Measurements from ENCODE around the gene SIVA1. TPM values are rescaled to one million over a fixed set of nuclear protein-coding genes. Genes with fewer than 3 reads are reported as not detected.
A peak's percentile ranks its signal among the peaks of the same experiment; 100 is the strongest.

SIVA1 gene
- total and polyA plus RNA-seq, 2 of the 4 experiments (the other 2 are of a cell fraction), result 166 to 184 TPM

DNA sequence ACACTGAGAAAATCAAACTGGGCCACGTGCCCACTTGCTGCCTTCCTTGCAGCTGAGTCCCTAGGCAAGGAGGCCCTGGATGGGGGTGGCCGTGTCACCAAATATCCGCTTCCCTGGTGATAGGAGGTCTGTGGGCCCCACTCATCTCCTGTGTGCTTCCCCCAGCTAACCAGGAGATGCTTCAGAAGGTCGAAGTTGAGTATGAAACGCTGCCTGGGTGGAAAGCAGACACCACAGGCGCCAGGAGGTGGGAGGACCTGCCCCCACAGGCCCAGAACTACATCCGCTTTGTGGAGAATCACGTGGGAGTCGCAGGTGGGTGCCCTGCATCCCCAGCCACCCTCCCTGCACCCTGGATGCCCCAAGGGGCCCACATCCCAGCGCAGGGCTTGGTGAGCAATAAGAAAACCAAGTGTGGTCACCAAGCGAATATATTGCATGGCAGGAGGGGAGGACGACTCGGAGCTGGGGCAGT is 6.8 kb upstream of the SIVA1 start:
- DNase-seq, result no peak
- dilution Hi-C loops (cut with HindIII; ENCODE audit: low sequenced_read_pairs, unreplicated experiment), result no loop called here
- peak overlapping the region; percentile 67 for H2BK5ac ChIP-seq (ENCODE audit: low read depth, low read length, poor library complexity, severe bottlenecking)
- peaks cover 34% of the 10 kb centered on the region for H3K4me1 ChIP-seq (ENCODE audit: control insufficient read depth, insufficient read depth, low read length)
- H4K5ac ChIP-seq (ENCODE audit: low read depth, low read length), result peak overlapping the region; percentile 27
- ChIA-PET CTCF (no interaction called here), POLR2A (ENCODE audit: unreplicated experiment) (no interaction called here)
- no peak overlapping the region for H2BK20ac ChIP-seq (ENCODE audit: low read depth, low read length)
- H3K14ac ChIP-seq (replicated peaks; ENCODE audit: low read depth, low read length), result peak overlapping the region; percentile 83; the same call in 1 of the 2 replicates
- in situ Hi-C loops (cut with MboI; ENCODE audit: low sequenced_read_pairs), result no loop called here
- H2AFZ ChIP-seq (replicated peaks; ENCODE audit: low read length, poor library complexity), result peak overlapping the region; percentile 55
- peak overlapping the region; percentile 53; the same call in 1 of the 2 replicates for H3K23ac ChIP-seq (ENCODE audit: low read depth, low read length)
- no peak overlapping the region for H3K4me3 ChIP-seq (ENCODE audit: insufficient read depth, low read depth, low read length)
- H2AK9ac ChIP-seq (replicated peaks; ENCODE audit: low read depth, low read length, poor library complexity), result peak overlapping the region; percentile 23
- no peak for ATAC-seq (ENCODE audit: low read depth)
- no peaks in the 10 kb centered on the region for H3K79me1 ChIP-seq (ENCODE audit: low read depth in 1 of 2, low read length in 2 of 2)
- no peak overlapping the region for H2BK15ac ChIP-seq (ENCODE audit: low read depth, low read length)
- H3K36me3 ChIP-seq (ENCODE audit: control insufficient read depth, insufficient read depth, low read length), result peaks cover 7% of the 10 kb centered on the region
- H3K27ac ChIP-seq (ENCODE audit: insufficient read depth, low read length), result peak overlapping the region; percentile 19; the same call in 1 of the 2 replicates
- peak overlapping the region; percentile 27 to 57; a peak in 1 of 4 replicates for H4K8ac ChIP-seq (ENCODE audit: low read depth in 2 of 2, low read length in 2 of 2)
- no TSS peak for BruUV-seq (replicated peaks)
- peaks cover 28% of the 10 kb centered on the region for H3K9me1 ChIP-seq (ENCODE audit: insufficient read depth, low read length)
- H3K27me3 ChIP-seq (ENCODE audit: control insufficient read depth, insufficient read depth, low read length), result no peaks in the 10 kb centered on the region
- WGBS, 2 experiments (ENCODE audit: extremely low coverage in 2 of 2, insufficient read length in 1 of 2), result no CpG with 5 or more reads among the region's 13 CpGs
- H3K4me2 ChIP-seq (ENCODE audit: low read depth, low read length), result no peak overlapping the region
- peak overlapping the region; percentile 25 for H2AK5ac ChIP-seq (ENCODE audit: low read depth, low read length)
- intact Hi-C loops (cut with micrococcal nuclease), result no loop called here
- H3K9me3 ChIP-seq (ENCODE audit: control insufficient read depth, insufficient read depth, low read length), result no peaks in the 10 kb centered on the region
- no peak overlapping the region for H3K56ac ChIP-seq (ENCODE audit: extremely low read depth, insufficient read depth, low read length)
- H3K18ac ChIP-seq (ENCODE audit: low read depth, low read length), result 0 out of 2 replicates have a peak overlapping the region, but pooled peaks have one; percentile 12
- peak overlapping the region; percentile 15 for H3K4ac ChIP-seq (ENCODE audit: low read depth, low read length)
- no peak overlapping the region for H3K9ac ChIP-seq (ENCODE audit: low read depth, low read length)
- no peak for TF ChIP-seq CEBPB (IDR thresholded peaks at IDR 0.05; ENCODE audit: low read depth, low read length)
- TF ChIP-seq, protein P1, sequence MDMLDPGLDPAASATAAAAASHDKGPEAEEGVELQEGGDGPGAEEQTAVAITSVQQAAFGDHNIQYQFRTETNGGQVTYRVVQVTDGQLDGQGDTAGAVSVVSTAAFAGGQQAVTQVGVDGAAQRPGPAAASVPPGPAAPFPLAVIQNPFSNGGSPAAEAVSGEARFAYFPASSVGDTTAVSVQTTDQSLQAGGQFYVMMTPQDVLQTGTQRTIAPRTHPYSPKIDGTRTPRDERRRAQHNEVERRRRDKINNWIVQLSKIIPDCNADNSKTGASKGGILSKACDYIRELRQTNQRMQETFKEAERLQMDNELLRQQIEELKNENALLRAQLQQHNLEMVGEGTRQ (IDR thresholded peaks at IDR 0.05; ENCODE audit: low read depth, low read length), result no peak; the same call in 1 of the 2 replicates
- no peak for TF ChIP-seq POLR2A (IDR thresholded peaks at IDR 0.05; ENCODE audit: low read depth, low read length)
- TF ChIP-seq RCOR1 (IDR thresholded peaks at IDR 0.05; ENCODE audit: insufficient replicate concordance, low read length), result no peak
- no peak for TF ChIP-seq RFX5 (IDR thresholded peaks at IDR 0.05; ENCODE audit: low read depth, low read length)
- TF ChIP-seq CHD1 (IDR thresholded peaks at IDR 0.05; ENCODE audit: low read depth, low read length), result no peak
- TF ChIP-seq, protein P2, sequence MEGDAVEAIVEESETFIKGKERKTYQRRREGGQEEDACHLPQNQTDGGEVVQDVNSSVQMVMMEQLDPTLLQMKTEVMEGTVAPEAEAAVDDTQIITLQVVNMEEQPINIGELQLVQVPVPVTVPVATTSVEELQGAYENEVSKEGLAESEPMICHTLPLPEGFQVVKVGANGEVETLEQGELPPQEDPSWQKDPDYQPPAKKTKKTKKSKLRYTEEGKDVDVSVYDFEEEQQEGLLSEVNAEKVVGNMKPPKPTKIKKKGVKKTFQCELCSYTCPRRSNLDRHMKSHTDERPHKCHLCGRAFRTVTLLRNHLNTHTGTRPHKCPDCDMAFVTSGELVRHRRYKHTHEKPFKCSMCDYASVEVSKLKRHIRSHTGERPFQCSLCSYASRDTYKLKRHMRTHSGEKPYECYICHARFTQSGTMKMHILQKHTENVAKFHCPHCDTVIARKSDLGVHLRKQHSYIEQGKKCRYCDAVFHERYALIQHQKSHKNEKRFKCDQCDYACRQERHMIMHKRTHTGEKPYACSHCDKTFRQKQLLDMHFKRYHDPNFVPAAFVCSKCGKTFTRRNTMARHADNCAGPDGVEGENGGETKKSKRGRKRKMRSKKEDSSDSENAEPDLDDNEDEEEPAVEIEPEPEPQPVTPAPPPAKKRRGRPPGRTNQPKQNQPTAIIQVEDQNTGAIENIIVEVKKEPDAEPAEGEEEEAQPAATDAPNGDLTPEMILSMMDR (conservative IDR thresholded peaks at IDR 0.05; ENCODE audit: low read depth, low read length), result no peak
- TF ChIP-seq SMC3 (IDR thresholded peaks at IDR 0.05; ENCODE audit: low read depth, low read length), result no peak
- no peak for TF ChIP-seq NFE2L2 (IDR thresholded peaks at IDR 0.05; ENCODE audit: low read depth, low read length)
- TF ChIP-seq MXI1 (IDR thresholded peaks at IDR 0.05; ENCODE audit: borderline replicate concordance, low read depth, low read length), result no peak
- no peak for TF ChIP-seq BHLHE40 (IDR thresholded peaks at IDR 0.05; ENCODE audit: low read depth, low read length)
- TF ChIP-seq FOS (IDR thresholded peaks at IDR 0.05; ENCODE audit: low read depth, low read length), result no peak
- no peak for TF ChIP-seq RAD21 (IDR thresholded peaks at IDR 0.05; ENCODE audit: low read length)
- no peak for TF ChIP-seq MAZ (IDR thresholded peaks at IDR 0.05; ENCODE audit: borderline replicate concordance, low read depth, low read length)
- no peak for TF ChIP-seq MAFK (IDR thresholded peaks at IDR 0.05; ENCODE audit: low read depth, low read length)
- TF ChIP-seq, protein P3, sequence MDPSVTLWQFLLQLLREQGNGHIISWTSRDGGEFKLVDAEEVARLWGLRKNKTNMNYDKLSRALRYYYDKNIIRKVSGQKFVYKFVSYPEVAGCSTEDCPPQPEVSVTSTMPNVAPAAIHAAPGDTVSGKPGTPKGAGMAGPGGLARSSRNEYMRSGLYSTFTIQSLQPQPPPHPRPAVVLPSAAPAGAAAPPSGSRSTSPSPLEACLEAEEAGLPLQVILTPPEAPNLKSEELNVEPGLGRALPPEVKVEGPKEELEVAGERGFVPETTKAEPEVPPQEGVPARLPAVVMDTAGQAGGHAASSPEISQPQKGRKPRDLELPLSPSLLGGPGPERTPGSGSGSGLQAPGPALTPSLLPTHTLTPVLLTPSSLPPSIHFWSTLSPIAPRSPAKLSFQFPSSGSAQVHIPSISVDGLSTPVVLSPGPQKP (IDR thresholded peaks at IDR 0.05; ENCODE audit: borderline replicate concordance, low read depth, low read length), result no peak
- peak overlapping the region; percentile 29; the same call in 1 of the 2 replicates for H4K91ac ChIP-seq (ENCODE audit: insufficient read depth, low read depth, low read length)
- no peaks in the 10 kb centered on the region for H4K20me1 ChIP-seq (ENCODE audit: insufficient read depth, low read length)
- H2BK120ac ChIP-seq (ENCODE audit: low read depth, low read length), result peak overlapping the region; percentile 42; the same call in 1 of the 2 replicates
